GM12872 (cell line): ENCODE results near the gene PLEKHA6.

Experiments used
- TF ChIP-seq, protein P1 (sequence below): IDR thresholded peaks from 3 replicates; pipeline ENCODE4 v1.5.1; 2011; ENCODE audit warnings: low read depth, mild to moderate bottlenecking, low read length, moderate library complexity; ENCODE audit not compliant: insufficient read depth

PLEKHA6 gene

DNA sequence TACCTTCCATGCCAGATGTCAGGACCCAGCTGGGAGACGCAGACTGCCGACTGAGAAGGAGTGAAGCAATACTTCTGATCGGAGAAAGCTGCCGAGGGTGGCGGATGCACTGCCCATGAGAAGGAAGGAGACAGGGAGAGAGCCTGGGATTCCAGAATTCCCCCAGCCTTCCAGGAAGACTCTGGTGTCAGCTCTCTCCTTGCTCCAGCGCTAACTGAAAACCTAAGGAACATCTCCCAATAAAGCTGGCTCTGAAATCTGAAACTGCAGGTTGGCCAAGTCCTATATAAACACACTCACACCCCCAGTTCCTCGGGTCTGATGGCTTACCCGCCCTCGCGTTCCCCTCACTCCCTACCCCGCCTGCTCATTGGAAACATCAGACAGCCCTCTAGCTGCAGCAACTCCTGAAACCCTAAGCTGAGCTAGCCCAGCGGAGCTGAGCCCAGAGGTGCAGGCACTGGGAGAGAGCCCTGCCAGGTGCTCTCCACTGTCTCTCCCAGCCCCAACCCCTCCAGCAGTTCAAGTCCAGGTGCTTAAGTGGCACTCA is 52.3 kb downstream of the PLEKHA6 start:
- TF ChIP-seq, protein P1, sequence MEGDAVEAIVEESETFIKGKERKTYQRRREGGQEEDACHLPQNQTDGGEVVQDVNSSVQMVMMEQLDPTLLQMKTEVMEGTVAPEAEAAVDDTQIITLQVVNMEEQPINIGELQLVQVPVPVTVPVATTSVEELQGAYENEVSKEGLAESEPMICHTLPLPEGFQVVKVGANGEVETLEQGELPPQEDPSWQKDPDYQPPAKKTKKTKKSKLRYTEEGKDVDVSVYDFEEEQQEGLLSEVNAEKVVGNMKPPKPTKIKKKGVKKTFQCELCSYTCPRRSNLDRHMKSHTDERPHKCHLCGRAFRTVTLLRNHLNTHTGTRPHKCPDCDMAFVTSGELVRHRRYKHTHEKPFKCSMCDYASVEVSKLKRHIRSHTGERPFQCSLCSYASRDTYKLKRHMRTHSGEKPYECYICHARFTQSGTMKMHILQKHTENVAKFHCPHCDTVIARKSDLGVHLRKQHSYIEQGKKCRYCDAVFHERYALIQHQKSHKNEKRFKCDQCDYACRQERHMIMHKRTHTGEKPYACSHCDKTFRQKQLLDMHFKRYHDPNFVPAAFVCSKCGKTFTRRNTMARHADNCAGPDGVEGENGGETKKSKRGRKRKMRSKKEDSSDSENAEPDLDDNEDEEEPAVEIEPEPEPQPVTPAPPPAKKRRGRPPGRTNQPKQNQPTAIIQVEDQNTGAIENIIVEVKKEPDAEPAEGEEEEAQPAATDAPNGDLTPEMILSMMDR: no peak

DNA sequence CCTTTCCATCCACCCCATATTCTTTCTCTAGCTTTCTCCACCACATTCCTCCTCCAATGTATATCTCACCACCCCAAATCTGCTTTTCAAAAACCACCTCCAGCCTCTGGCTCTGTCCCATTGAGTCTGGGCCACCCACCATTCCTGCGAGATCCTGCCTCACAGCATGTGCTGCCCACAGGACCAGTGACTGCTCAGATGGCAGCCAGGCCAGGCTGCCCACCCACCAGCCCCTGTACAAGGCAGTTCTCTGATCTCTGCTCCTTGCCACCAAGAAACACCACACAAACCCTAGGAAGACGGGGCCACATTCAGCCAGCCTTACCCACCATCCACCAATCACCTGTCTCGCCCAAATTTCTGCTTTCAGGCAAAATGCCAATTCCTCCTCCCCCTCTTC is 53.7 kb downstream of the PLEKHA6 start:
- TF ChIP-seq, protein P1: no peak

DNA sequence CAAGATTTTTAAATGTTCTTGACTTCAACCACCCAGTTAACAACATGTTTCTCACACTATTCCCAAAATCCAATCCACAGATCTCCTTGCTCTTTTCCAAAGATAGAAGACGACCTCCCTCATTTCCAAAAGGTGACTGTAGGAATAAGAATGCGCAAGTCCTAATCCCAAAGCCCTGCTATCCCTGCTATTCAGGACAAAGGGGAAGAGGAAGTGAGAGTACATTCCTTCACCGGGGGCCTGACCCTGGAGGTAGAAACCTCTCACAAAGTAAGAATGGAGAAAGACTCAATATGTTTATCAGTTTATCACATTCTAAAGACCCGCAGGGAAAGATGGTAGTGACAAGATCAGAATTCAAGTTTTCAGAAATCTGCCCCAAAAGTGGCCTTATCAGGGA is 55.7 kb downstream of the PLEKHA6 start:
- TF ChIP-seq, protein P1: no peak

DNA sequence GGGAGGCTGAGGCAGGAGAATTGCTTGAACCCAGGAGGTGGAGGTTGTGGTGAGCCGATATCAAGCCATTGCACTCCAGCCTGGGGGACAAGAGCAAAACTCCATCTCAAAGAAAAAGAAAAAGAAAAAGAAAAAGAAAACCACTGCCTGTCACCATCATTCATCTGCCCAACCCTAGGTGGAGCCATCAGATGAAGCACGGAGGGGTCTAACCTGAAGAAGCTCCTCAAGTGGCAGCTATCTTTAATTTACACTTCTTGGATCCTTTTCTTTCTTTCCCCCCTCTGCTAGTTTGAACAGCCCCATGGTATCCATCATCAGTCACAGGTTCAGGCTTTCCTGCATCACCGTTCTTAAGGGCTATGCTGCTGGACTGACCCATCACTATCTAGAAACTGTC is 57.0 kb downstream of the PLEKHA6 start:
- TF ChIP-seq, protein P1: no peak

DNA sequence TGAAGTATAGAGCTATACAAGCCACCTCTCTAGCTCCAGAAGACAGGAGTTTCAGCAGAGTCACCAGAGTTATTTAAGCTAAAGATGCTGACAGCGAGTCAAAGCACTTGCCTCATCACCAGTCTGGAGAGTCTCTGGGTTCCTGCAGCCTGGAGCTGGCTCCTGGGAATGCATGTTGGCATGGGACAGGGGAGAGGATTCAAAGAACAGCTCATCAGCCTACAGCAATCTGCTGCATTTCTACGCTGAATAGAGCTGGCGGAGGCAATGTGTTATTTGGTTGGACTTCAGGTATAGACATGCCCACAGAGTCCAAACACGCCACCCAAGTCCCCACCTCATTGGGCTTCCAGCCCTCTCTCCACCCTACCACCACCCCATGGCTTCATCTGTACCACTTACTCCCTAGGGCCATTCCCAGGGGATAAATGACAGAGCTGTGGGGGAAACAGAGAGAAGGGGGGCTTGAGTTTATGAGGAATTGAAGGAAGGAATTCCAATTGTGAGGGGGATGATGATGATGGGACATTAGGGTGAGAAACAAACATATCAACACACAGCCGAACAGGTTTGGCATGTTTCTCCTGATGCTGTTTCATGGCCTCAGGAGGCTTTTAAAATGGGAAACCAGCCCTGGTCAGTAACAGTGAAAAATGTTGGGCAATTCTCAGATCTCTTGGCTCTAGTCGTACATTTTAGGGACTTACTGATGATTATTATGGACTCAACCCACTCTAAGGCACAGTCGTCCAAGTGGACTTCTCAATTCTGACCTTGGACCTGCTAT is 58.4 kb downstream of the PLEKHA6 start:
- TF ChIP-seq, protein P1: no peak

DNA sequence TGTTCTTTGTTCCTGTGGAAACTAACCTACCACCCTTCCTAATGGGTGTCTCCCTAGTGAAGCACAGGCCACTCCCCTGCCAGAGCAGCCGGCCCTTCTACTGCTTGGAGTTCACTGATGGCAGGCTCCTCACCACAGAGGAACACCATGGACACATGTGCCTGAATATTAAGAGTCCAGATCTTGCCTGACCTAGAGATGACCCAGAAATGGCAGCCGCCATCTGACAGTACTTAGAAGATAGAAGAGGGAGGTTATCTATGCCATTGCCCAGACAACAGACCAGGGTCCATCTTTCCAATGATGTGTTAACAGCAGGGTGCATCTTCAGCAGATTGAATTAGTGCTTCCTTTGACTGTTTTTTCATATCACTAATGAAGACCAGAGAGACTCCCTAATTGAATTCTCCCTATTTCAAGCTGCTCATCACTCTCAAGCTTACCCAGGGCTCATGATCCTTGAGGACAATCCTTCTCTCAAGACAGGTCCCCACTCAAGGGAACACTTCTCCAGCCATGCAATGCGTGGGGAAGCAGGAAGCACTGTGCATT is 59.8 kb downstream of the PLEKHA6 start:
- TF ChIP-seq, protein P1: no peak

DNA sequence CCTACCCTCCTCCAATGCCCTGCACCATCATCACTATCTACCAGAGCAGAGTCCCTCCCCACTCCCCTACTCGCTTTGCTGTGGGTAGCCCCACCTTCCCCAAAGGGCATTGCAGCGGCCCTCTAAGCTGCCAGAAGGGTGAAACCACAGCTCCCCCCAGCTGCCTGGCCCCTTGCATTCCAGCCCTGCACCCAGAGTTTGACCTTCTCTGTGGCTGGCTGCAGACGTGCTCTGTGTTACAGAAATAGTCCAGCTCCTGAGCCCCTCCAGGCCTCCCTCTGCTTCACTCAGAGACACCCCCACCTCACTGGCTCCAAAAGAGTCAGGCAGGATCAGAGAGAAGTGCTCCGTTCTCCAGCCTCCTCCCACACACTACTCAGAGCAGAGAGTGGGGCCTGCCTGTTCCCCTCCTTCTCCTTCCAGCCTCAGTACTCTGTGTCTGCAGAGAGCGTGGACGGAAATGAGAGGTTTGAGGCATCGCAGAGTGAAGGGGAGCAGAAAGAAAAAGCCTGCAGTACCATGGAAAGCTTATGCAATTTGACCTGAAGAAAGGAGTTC is 63.2 kb downstream of the PLEKHA6 start:
- TF ChIP-seq, protein P1: no peak
